GM12801 (cell line): ENCODE measurements around the gene TCHHL1.

Experiments
- TF ChIP-seq, protein P1 (sequence below): IDR thresholded peaks from one replicate; pipeline ENCODE4 v1.5.1; 2011; ENCODE audit warnings: control low read depth; ENCODE audit not compliant: insufficient read length; ENCODE audit errors: extremely low read depth

Gene TCHHL1

DNA sequence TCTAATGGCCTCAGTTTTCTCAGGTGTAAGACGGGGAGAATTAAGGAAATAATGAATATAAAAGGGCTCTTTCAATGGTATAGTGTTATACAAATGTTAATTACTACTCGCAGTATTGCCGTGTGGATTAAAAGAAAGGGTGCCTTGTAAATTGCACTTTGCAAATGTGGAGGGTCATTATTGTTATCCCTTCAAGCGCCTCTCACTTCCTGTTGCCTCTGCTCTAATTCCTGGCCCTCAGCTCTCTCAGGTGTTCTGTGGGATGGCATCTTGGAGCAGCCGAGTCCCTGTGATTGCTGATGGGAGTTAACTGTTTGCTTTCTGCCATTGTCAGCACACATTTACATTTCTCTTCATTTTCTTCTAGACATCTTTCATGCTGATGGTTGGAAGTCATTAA, 45.0 kb downstream of the TCHHL1 start:
- TF ChIP-seq, protein P1, sequence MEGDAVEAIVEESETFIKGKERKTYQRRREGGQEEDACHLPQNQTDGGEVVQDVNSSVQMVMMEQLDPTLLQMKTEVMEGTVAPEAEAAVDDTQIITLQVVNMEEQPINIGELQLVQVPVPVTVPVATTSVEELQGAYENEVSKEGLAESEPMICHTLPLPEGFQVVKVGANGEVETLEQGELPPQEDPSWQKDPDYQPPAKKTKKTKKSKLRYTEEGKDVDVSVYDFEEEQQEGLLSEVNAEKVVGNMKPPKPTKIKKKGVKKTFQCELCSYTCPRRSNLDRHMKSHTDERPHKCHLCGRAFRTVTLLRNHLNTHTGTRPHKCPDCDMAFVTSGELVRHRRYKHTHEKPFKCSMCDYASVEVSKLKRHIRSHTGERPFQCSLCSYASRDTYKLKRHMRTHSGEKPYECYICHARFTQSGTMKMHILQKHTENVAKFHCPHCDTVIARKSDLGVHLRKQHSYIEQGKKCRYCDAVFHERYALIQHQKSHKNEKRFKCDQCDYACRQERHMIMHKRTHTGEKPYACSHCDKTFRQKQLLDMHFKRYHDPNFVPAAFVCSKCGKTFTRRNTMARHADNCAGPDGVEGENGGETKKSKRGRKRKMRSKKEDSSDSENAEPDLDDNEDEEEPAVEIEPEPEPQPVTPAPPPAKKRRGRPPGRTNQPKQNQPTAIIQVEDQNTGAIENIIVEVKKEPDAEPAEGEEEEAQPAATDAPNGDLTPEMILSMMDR = no peak

DNA sequence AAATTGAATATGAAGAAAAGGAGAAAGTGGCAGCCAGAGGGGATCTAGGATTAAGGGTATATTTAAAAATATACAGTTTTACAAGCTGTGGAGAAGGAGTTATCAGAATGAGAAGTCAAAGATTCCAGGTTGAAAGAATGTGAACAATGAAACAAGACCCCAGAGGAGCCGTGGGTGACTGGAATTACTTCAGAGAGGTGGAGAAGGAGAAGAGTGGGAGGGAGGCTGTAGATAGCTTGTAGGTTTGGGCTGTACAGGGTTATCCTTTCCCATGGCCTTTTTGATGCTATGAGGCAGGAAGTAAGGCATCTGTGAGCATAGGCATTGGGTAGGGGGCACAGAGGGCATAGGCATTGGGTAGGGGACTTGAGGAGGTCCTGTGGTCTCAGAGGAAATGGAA, 46.8 kb downstream of the TCHHL1 start:
- TF ChIP-seq, protein P1 = no peak

DNA sequence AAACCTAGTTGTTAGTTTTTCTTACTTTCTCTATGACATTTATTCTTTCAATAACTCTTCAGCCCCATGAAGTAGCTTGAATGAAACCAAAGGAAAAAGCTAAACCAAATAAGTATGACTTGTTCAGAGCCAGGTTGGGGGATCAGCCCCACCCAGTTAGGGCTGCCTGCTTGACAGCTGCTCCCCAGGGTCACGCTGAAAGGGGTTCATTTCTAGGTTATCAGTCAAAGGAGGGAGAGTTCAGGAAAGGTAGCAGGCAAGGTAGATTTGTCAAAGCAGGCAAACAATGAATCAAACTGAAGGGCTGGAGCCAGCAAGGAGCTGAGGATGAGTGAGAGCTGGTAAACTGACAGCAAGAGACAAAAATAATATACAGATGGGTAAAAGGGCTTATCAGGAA, 49.0 kb downstream of the TCHHL1 start:
- TF ChIP-seq, protein P1 = no peak

DNA sequence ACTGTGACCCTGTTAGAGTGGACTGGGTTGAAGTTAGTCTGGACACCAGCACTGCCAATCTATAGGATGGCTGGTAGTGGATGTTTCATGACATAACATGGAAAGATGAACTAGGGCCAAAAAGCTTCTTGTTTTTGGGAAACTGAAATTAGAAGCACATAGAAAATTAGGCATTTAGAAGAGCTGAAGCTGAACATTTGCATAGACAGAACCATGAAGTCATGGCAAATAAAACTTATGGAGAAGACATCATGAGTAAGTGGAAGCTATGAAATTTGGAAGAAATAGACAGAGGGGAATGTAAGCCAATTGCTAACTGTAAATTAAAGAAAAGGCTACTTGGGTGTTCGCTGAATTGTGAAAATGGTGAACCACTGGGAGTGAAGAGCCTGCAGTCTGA, 49.4 kb downstream of the TCHHL1 start:
- TF ChIP-seq, protein P1 = no peak

DNA sequence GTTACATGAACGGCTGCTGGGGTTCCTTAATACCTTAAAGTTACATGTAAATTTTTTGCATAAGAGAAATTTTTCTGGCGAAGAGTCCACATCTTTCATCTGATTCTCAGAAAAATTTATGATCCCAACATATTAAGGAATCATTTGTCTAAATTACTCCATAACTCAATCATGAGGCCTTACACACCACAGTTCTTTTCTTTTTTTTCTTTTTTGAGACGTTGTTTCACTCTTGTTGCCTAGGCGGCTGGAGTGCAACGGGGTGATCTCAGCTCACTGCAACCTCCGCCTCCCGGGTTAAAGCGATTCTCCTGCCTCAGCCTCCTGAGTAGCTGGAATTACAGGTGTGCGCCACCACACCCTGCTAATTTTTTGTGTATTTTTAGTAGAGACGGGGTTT, 50.0 kb downstream of the TCHHL1 start:
- TF ChIP-seq, protein P1 = no peak

DNA sequence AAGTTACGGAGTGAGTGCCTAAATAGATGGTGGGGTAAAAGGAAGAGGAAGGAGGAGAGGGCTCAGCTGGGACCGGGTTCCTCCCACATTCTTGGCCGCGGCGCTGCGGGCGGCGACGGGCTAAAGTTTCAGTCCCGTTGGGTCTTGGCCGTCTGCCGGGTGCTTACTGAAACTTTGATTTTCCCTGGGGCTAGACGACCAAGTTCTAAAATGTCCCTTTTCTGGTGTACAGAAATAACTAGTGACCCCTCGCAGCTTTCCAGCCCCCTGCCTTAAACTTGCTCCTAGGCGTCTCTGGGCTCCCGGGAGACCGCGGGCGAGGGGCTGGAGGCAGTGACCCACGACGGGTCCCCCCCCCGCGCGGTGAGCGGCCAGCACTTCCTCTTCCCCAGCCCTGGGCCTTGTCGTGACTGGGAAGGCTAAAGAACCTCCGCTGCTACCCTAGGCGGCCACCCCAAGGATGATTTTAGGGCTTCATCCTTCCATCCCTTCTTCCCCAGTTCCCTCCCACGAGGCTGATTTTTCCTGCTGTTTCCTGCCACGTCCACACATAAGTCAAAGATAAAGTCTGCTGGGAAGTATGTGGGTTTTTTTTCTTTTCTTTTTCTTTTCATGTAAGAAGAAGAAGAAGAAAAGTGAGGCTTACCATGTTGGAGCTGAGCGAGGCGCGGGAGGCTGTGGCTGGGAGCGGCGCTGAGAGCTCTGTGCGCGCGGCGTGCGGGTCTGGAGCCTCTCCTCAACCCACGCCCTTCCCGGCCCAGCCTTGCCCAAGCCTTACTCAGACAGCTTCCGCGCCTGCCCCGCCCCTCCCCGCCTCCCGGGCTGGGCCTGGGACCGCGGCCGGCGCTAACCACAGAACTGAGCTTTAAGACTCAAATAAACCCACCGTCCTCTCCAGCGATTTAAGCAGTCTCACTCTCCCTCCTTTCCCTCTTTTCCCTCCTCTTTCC, 52.3 kb downstream of the TCHHL1 start, which contains the start of gene S100A11:
Gene S100A11 (minus strand): TSS at position 738 of the 950 bp plus-strand sequence. CDS start 89 bp downstream, at position 649.
- TF ChIP-seq, protein P1 = no peak

DNA sequence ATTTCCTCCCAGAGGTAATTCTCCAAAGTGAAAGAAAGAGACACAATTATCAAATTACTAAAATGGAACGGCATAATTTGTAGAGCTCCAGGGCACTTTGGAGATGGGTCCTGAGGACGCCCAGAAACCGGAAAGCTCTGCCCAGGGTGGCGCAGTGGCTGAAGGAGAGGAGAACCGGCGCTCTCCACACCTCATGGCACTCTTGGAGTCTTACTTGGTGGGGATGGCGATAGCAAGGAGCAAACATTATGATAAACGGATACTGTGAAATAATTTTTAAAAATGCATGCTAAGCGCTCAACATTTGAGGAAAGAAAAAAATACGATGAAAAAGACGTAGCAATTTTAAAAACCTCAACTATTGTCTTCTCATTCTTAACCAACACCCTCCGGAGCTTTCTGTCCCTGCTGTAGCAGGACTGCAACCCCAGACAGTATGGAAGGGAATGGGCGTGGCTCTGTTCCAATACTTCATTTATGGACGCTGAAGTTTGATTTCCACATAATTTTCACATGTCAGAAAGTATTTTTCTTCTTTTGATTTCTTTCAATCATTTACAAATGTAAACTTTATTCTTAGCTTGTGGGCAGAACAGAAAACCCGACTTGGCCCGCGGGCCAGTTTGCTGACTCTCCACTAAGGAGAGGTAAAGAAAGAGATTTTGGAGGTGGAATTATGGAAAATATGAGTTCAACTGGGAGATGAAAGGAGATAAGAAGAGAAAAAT, 53.2 kb downstream of the TCHHL1 start:
- TF ChIP-seq, protein P1 = no peak
